ENCODE data around the gene DPM2.

The DPM2 gene

DNA sequence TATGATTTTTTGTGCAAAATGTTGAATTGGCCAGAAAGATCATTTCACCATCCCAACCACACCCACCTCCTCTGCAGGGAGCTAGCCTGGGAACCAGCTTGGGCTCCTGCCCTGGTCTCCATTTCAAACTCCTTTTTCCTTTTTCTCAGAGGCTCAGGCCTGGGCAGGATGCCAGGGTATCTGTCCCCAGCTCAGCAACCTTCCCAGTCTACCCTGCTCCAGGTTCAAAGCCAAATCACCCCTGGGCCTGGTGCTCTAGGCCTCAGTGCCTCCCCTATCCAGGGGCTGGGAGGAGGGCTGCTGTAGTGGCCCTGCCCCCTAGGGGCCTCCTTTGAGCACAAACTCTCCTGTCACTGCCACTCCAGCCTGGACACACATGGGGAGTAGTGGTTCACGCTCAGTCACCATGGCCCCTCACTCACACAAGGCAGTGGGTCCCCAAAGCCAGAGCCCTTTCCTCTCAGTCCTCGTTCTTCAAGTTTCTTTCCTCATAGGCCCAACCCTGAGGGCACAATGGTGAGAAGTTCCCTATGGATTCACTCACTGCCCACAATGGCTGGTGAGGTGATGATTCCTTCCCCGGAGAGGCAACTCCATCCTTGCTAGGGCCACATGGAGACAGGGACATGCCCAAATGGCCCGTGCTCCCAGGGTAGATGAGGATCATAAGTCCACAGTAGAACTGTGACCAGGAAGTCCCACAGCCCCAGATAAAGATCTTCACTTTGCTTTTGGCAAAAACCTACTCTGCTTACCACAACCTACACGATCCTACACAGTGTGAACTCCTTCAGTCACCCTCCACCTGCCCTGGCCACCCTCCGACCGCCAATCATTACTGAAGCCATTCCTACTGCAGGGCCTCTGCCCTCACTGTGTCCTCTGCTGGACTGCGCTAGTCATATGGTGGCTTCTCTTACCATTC is 19.2 kb downstream of the DPM2 start:
- no peak for DNase-seq (ENCODE audit: low spot score)

DNA sequence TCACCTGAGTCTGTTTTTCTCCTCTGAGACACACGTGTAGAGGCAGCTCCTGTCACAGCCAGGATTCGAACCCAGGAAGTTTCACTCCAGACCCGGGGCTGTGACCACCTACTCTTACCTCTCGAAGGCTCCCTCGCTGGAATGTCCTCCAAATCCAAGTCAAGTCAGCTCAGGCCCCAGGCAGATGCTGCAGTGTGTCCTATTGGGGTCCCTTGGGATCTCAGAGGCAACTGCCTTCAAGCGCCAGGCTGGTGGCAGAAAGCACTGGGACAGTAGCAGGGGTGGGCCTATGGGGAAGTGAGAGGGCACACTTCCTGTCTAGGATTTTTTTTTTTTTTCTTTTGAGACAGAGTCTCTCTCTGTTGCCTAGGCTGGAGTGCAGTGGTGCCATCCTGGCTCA is 20.1 kb downstream of the DPM2 start:
- no peak for DNase-seq (ENCODE audit: low spot score)

DNA sequence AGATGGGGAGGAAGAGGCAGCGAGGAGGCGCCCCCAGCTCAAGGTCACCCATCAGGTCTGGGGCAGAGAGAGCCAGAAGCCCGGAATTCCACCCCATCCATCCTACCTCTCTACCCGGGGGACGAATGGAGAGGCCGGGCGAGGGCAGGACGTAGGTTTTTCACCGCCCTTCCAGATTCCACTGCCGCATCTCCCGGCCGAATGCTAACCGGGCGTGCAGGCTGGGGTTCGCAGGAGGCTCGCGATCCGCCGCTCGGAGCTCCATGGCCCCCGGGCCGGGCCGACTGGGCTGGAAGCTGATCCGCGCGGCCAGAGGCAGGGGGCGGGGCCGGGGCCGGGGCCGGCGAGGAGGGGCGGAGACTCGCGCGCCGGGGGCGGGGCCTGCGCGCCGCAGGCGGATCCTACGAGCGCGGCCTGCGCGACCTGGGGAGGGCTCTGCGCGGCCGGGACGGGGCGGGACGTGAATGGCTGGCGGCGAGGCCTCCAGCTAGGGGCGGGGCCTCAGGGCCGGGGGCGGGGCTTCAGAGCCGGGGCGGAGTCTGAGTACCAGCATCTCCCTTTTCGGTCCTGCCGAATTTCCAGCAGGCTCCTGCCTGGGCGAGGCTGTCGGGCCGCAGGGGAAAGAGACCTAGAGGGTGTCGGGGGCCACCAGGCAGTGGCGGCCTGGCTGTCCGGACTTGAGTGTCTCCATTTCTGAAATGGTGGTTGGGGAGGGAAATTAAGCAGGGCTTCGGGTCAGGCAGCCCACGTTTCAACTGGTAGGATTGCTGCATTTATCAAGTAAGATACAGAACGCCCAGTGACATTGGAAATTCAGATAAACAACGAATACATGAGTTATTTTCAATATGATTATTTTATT is 20.7 kb downstream of the DPM2 start, which contains the start of gene ST6GALNAC4:
TSS of gene ST6GALNAC4 (minus strand) at position 322 of the 862 bp plus-strand sequence. CDS start 622 bp downstream, outside the sequence.
- peak; percentile 97 for DNase-seq (ENCODE audit: low spot score)

- no peak for DNase-seq (ENCODE audit: low spot score)
Measured at GRCh38 chr9:127915801-127916719, 21.6 kb downstream of the DPM2 start.

- no peak for DNase-seq (ENCODE audit: low spot score)
Measured at GRCh38 chr9:127915325-127915752, 22.3 kb downstream of the DPM2 start.

DNA sequence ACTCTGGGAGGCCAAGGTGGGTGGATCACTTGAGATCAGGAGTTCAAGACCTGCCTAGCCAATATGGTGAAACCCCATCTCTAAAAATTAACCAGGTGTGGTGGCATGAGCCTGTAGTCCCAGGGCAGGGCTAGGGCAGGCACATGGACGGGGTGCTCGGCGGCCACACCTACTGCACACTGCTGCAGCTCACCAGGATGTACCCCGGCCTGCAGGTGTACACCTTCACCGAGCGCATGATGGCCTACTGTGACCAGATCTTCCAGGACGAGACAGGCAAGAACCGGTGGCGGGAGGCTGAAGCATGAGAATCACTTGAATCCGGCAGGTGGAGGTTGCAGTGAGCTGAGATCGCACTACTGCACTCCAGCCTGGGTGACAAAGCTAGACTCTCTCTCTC is 24.0 kb downstream of the DPM2 start:
- DNase-seq (ENCODE audit: low spot score): no peak

GRCh38 chr9:127912882-127913281 is 24.8 kb downstream of the DPM2 start:
- no peak for DNase-seq (ENCODE audit: low spot score)

DNA sequence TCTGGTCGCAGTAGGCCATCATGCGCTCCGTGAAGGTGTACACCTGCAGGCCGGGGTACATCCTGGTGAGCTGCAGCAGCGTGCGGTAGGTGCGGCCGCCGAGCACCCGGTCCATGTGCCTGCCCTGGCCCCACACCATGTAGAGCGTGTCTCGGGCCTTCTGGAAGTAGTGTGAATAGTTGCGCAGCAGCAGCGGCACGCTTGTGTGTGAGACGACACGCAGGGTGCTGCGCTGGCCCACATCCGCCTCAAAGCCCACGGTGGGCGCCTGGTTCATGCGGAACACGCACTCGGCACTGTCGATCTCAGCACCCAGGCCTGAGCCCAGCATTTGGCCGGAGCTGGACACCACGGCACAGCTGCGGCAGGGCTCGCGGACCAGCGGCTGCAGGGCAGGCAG is 25.4 kb downstream of the DPM2 start:
- no peak for DNase-seq (ENCODE audit: low spot score)

GRCh38 chr9:127910613-127911205 is 26.9 kb downstream of the DPM2 start:
- no peak for DNase-seq (ENCODE audit: low spot score)

- DNase-seq (ENCODE audit: low spot score): no peak
Measured at GRCh38 chr9:127909839-127910273, 27.8 kb downstream of the DPM2 start.

- no peak for DNase-seq (ENCODE audit: low spot score)
Measured at GRCh38 chr9:127908660-127908926, 29.1 kb downstream of the DPM2 start.

DNA sequence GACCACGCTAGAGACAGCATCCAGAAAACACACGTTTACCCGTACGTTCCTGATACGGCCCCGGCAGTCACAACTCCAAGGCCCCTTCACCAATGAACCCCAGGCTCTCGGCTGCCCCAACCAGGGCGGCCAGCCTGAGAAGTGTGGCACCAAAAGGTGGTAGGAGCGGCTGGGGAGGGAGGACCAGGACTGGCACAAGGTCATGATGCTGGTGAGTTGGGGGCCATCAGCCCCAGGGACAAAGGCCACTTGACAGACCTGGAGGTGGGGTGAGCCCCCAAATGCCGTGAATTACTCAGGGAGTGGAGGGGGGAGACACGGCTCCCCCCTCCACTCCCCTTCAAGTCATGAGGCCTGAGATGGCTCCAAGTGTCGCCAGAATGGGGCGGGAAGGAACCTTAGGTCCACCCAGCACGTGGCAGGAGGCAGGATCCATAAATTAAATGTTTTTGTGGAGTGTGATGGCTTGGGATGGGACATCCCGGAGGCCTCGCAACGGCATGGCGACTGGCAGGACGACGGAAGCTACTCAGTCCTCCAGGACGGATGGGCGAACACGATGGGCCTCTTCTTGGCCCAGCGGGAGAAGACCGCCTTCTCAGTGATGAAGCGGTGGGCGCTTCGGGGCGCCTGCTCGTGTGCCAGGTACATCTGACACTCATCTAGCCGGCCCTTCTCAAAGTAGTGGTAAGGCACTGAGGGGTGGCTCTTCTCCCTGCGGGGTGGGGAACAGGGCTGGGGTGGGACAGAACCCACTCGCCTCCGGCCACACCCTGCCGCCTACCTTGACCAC is 29.6 kb downstream of the DPM2 start:
- no peak for DNase-seq (ENCODE audit: low spot score)

DNA sequence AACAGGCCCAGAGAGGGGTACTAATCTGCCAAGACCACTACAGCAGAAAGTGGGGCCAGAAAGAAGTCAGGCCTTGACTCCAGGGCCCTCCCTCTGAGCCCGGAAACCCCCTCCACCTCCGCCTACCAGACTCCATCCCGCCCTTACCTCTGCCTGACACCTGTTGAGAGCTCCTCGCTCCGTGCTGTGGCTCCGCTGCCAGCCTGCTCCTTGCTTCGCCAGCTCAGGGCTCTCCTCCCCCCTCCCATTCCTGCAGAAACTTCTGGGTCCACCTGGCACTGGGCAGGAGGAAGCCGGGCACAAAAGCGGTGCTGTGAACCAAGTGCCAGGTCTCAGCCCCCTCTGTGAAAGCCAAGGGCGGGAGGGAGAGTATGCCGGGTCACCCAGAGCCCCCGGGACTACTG is 31.9 kb downstream of the DPM2 start:
- no peak for DNase-seq (ENCODE audit: low spot score)

GRCh38 chr9:127905004-127905728 is 32.5 kb downstream of the DPM2 start:
- DNase-seq (ENCODE audit: low spot score): no peak

DNA sequence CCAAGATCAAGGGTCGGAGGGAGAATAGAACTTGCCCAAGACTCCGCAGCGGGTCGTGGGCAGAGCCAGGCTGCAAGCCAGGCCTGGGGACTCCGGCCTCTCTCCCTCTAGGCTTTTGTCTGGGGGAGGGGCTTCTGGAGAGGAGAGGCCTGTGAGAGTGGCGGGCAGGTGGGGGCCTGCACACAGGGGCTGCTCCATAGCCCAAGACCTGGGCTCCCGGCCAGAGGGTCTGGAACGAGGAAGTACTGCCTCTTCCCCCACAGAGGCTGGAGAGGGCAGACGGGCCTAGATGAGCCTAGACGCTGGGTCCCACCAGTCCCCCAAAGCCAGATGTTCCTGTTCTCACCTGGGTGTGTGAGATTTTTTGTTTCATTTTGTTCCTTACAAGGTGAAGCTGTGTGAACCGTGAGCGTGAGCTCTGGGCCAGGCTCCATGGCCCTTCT is 33.1 kb downstream of the DPM2 start:
- DNase-seq (ENCODE audit: low spot score): no peak

GRCh38 chr9:127903557-127904475 is 33.8 kb downstream of the DPM2 start:
- no peak for DNase-seq (ENCODE audit: low spot score)

GRCh38 chr9:127899128-127899943 is 38.3 kb downstream of the DPM2 start, which contains the start of gene ST6GALNAC6:
ST6GALNAC6 (minus strand) TSS chr9:127899603; CDS start chr9:127897981, 1,622 bp downstream.
- DNase-seq (ENCODE audit: low spot score): peak; percentile 76
